HG02678 (cell line): ENCODE data around the gene GNAI3.

ENCODE experiments used
- ATAC-seq: cut with Tn5 transposase; IDR thresholded peaks from one replicate; pipeline ENCODE4 v1.9.1; 2021; ENCODE audit warnings: mild to moderate bottlenecking, moderate library complexity; ENCODE audit not compliant: unreplicated experiment

The GNAI3 gene

GRCh38 chr1:109622137-109622892 is 73.9 kb downstream of the GNAI3 start:
- ATAC-seq, result no peak

- no peak for ATAC-seq
These were observed 74.5 kb downstream of the GNAI3 start for GRCh38 chr1:109622895-109623294.

DNA sequence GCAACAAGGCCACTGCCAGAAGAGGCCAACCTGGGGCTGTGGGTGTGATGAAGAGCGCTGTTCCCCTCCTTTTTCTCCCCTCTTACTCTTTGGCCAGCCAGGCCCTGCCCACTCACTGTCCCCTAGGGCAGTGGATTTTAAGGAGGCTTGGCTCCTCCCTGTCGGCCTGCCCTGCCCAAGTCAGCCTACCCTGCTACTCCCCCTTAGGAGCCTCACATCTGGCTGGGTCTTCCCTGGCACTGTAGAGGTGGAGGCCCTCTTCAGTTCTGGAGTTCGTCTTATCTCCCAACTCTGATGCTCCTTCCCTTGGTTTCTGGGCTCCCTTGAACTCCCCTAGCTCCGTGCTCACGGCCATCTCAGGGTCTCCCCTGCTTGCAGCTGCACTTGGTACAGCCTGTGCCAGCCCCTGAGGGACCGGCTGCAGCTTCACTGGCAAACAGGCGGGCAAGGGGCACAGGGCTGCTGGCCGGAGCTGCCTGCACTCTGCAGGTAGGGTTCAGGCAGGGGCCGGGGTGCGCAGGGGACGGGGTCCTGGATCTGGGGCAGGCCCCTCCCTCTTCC is 75.3 kb downstream of the GNAI3 start:
- no peak for ATAC-seq

GRCh38 chr1:109624201-109625010 is 76.0 kb downstream of the GNAI3 start:
- no peak for ATAC-seq

GRCh38 chr1:109625176-109625575 is 76.8 kb downstream of the GNAI3 start:
- no peak for ATAC-seq

DNA sequence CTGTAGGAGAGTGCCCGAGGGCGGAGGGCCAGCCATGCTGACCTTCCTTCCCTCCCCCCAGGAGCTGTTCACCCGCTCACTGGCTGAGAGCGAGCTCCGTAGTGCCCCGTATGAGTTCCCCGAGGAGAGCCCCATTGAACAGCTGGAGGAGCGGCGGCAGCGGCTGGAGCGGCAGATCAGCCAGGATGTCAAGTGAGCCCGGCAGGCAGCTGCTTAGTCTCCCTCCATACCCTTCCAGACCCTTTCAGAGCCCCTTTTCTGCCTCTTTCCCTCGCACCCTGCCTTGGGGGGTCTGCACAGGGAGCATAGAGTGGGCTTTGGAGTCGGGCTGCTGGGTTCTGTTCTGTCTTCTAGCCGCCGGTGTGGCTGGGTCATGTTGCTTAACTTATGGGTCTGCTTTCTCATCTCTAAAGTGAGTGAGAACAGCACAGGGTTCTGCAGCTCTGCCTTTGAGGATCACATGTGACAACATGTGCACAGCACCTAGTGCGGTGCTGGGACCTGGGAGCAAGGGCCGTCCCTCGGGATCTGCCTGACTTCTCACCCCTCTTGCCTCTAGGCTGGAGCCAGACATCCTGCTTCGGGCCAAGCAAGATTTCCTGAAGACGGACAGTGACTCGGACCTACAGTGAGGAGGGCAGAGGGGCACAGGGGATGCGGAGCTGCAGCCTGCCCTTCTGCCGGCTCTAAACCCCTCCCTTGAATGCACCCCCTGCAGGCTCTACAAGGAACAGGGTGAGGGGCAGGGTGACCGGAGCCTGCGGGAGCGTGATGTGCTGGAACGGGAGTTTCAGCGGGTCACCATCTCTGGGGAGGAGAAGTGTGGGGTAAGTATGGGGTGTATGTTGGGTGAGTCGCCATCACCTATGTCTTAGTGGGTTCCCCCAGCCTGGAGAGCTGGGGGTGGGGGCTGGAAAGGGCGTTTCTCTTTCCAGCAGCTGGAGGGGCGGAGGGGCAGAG is 77.5 kb downstream of the GNAI3 start:
- ATAC-seq, result no peak

DNA sequence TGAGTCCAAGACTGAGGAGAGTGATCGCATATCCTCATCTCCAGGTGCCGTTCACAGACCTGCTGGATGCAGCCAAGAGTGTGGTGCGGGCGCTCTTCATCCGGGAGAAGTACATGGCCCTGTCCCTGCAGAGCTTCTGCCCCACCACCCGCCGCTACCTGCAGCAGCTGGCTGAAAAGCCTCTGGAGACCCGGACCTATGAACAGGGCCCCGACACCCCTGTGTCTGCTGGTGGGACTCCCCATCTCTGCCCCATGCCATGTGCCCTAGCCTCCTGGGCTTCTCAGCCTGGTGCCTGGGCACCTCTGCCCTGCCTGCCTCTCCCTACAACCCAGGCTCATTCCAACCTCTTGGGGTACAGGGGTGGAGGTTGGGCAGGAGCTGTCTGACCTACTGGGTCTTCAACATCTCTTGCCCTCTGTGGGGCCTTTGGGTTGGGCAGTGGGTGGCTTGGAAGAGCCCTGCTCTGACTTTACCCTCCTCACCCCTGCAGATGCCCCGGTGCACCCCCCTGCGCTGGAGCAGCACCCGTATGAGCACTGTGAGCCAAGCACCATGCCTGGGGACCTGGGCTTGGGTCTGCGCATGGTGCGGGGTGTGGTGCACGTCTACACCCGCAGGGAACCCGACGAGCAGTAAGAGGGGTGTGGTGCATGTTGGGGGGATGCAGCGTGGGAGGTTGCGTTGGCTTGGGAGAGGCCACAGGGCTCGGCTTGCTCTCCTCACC is 78.4 kb downstream of the GNAI3 start:
- no peak for ATAC-seq

DNA sequence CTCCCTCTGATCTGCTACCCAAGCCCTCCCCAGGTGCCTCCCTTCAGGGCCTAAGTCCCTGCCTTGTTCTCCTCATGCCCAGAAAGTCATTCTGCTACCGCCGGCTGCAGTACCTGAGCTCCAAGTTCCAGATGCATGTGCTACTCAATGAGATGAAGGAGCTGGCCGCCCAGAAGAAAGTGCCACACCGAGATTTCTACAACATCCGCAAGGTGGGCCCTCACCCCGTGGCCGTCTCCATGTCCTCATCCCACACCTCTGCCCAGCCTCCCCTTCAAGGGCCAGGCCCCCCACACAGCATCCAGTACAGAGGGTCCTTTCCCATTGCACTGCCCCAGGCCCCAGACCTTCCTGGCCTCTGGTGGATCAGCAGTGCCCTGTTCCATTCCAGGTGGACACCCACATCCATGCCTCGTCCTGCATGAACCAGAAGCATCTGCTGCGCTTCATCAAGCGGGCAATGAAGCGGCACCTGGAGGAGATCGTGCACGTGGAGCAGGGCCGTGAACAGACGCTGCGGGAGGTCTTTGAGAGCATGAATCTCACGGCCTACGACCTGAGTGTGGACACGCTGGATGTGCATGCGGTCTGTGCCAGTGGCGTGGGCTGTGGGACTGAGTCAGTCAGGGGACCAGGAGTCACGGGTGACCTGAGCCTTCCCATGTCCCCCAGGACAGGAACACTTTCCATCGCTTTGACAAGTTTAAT is 79.4 kb downstream of the GNAI3 start:
- no peak for ATAC-seq

DNA sequence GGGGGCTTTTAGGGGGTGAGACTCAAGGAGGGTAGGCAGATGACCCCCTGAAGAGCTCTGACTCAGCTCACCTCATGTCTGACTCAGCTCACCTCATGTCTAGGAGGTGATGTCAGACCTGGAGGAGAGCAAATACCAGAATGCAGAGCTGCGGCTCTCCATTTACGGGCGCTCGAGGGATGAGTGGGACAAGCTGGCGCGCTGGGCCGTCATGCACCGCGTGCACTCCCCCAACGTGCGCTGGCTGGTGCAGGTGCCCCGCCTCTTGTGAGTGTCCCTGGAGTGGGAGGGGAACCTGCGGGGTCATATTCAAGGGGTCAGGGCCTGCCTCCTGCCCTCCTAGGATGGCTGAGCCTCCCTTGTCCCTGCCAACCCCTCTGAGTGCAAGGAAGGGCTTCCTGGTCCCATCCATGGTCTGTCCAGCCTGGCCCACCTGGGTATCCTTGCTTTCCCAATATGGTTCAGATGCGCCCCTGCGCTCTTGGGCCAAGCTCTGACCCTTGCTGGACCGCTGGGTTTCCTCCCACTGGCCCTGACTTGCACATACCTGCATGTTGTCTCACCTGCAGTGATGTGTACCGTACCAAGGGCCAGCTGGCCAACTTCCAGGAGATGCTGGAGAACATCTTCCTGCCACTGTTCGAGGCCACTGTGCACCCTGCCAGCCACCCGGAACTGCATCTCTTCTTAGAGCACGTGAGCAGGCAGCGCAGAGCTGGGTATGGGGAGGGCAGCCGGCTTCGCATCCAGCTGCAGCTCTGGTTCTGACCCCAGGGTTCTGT is 80.3 kb downstream of the GNAI3 start:
- ATAC-seq, result no peak

- no peak for ATAC-seq
These were observed 81.1 kb downstream of the GNAI3 start for GRCh38 chr1:109629372-109630030.

GRCh38 chr1:109630081-109630897 is 81.9 kb downstream of the GNAI3 start:
- no peak for ATAC-seq

- no peak for ATAC-seq
These were observed 82.6 kb downstream of the GNAI3 start for GRCh38 chr1:109630898-109631512.

- no peak for ATAC-seq
These were observed 83.4 kb downstream of the GNAI3 start for GRCh38 chr1:109631513-109632505.

DNA sequence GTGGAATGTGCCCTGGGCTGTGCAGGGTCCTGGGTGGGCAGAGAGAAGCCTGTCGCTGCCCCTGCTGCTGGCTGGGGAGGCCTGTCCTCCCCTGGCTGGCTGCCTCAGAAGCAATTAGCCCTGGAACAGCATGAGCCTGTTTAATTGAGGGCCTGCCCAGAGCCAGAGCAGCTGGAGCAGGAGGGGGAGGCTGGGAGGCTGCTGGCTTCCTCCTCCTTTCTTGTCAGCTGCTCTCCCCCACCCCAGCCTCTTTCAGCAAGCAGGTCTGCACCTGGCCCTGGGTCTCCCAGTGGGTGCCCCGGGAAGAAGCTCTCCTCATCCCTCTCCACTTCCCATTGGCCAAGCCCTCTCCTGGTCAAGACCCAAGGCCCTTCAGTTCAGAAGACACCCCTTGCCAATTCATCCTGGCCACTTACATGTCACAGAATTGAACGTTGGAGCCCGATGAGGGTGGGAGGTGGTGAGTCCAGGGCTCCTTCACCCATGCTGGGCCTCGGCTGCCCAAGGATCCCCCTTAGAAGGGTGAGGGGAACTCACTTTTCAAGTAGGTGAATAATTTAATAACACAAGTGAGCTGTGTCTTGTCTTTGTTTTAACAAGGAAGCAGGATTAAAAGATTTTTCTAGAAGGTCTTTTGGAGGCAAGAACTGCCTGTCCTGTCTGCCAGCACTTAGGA is 84.4 kb downstream of the GNAI3 start:
- no peak for ATAC-seq

GRCh38 chr1:109634292-109634691 is 85.9 kb downstream of the GNAI3 start:
- ATAC-seq, result no peak
